A549 (cell line): Measurements from ENCODE around the gene RAB37. TPM values are rescaled to one million over a fixed set of nuclear protein-coding genes. Genes with fewer than 3 reads are reported as not detected.

Experiments used
- ATAC-seq, 2 experiments: fragments of 200-7000 bp in 1 of 2; fragments of >200 bp in 1 of 2; cut with Nextera tagmentation in 1 of 2; cut with Tn5 transposase in 1 of 2; 3 replicates each; pipeline versions ENCODE4 v1.8.0 to v1.9.1; 2018 to 2020; ENCODE audit warnings: mild to moderate bottlenecking in 1 of 2, moderate library complexity in 1 of 2
- CTCF ChIA-PET: fragments of 300-600 bp; sonication (Branson Sonifier 250); formaldehyde crosslinking; extraction: SDS; loops from one replicate; lab custom pipeline; 2021; ENCODE audit warnings: antibody characterized with exemption, inconsistent platforms; lab: Yijun Ruan, JAX
- POLR2A ChIA-PET: fragments of 350-600 bp; formaldehyde crosslinking; extraction: SDS; loops from one replicate; lab custom pipeline; 2021; ENCODE audit warnings: antibody characterized with exemption, inconsistent platforms; lab: Yijun Ruan, JAX
- DNase-seq, 2 experiments: peaks; one replicate each; pipeline versions ENCODE4 v3.0.0 to v3.0.0-alpha.2; 2011 to 2016; ENCODE audit warnings: low read depth in 1 of 2, low spot score in 1 of 2
- FAIRE-seq: peaks from 2 replicates; lab custom pipeline; 2011; peaks lifted over from hg19 to GRCh38; lab: Jason Lieb, UNC
- H3K27ac ChIP-seq, 2 experiments: fragments of >200 bp; sonication (Bioruptor Twin); formaldehyde crosslinking; 3 replicates each; pipeline ENCODE4 v1.5.1; 2016 to 2017
- H3K4me1 ChIP-seq: fragments of >200 bp; sonication (Bioruptor Twin); formaldehyde crosslinking; 3 replicates; pipeline ENCODE4 v1.6.1; 2016
- H3K4me2 ChIP-seq: fragments of >200 bp; sonication (Bioruptor Twin); formaldehyde crosslinking; 3 replicates; pipeline ENCODE4 v1.6.1; 2016
- H3K4me3 ChIP-seq: fragments of >200 bp; sonication (Bioruptor Twin); formaldehyde crosslinking; 3 replicates; pipeline ENCODE4 v1.5.1; 2016
- H3K9me3 ChIP-seq: fragments of >200 bp; sonication (Bioruptor Twin); formaldehyde crosslinking; 3 replicates; pipeline ENCODE4 v1.6.1; 2016
- CBX8 ChIP-seq: fragments of 200-600 bp; sonication (generic); IDR thresholded peaks from 2 replicates; pipeline ENCODE4 v1.6.1; 2016
- CHD2 ChIP-seq: fragments of 150-350 bp; IDR thresholded peaks from 2 replicates; pipeline ENCODE4 v1.6.1; 2014; ENCODE audit warnings: low read length; ENCODE audit not compliant: partially characterized antibody
- CTCF ChIP-seq: fragments of >200 bp; sonication (Bioruptor Twin); formaldehyde crosslinking; IDR thresholded peaks from 3 replicates; pipeline ENCODE4 v1.5.1; 2016
- EHMT2 ChIP-seq: fragments of 200-600 bp; sonication (generic); IDR thresholded peaks from 2 replicates; pipeline ENCODE4 v1.6.1; 2016; ENCODE audit warnings: antibody characterized with exemption, low read depth, mild to moderate bottlenecking, moderate library complexity
- ESRRA ChIP-seq: fragments of 150-350 bp; IDR thresholded peaks from 2 replicates; pipeline ENCODE4 v1.6.1; 2014; ENCODE audit warnings: mild to moderate bottlenecking, low read length, borderline replicate concordance
- HDAC2 ChIP-seq: fragments of 200-600 bp; sonication (generic); IDR thresholded peaks from 2 replicates; pipeline ENCODE4 v1.6.1; 2016
- HOXA7 ChIP-seq: fragments of 250-450 bp; sonication (Bioruptor Pico); IDR thresholded peaks from 2 replicates; pipeline ENCODE4 v1.5.0; 2020; ENCODE audit warnings: mild to moderate bottlenecking, moderate library complexity
- HOXB5 ChIP-seq: fragments of 250-450 bp; sonication (Bioruptor Pico); IDR thresholded peaks from 2 replicates; pipeline ENCODE4 v1.5.0; 2020; ENCODE audit warnings: mild to moderate bottlenecking, moderate library complexity
- JUNB ChIP-seq: fragments of >200 bp; sonication (Bioruptor Twin); formaldehyde crosslinking; IDR thresholded peaks from 2 replicates; pipeline ENCODE4 v1.6.1; 2016
- MAFK ChIP-seq: fragments of 450-650 bp; IDR thresholded peaks from 2 replicates; pipeline ENCODE4 v1.6.1; 2014; ENCODE audit not compliant: partially characterized antibody
- NPAS2 ChIP-seq: fragments of 250-450 bp; sonication (Bioruptor Pico); IDR thresholded peaks from 2 replicates; pipeline ENCODE4 v1.8.0; 2022; ENCODE audit warnings: mild to moderate bottlenecking, moderate library complexity, borderline replicate concordance
- PHF8 ChIP-seq: fragments of 200-600 bp; sonication (generic); IDR thresholded peaks from 2 replicates; pipeline ENCODE4 v1.6.1; 2016; ENCODE audit warnings: low read depth, mild to moderate bottlenecking, antibody characterized with exemption, moderate library complexity, borderline replicate concordance
- RARB ChIP-seq: fragments of 250-450 bp; sonication (Bioruptor Pico); IDR thresholded peaks from 2 replicates; pipeline ENCODE4 v1.8.0; 2021; ENCODE audit warnings: mild to moderate bottlenecking, moderate library complexity
- REST ChIP-seq: fragments of 200-600 bp; sonication (generic); IDR thresholded peaks from 2 replicates; pipeline ENCODE4 v1.6.1; 2016; ENCODE audit warnings: antibody characterized with exemption, mild to moderate bottlenecking, moderate library complexity
- RNF2 ChIP-seq: fragments of 200-600 bp; sonication (generic); IDR thresholded peaks from 2 replicates; pipeline ENCODE4 v1.6.1; 2016; ENCODE audit warnings: low read depth, mild to moderate bottlenecking, antibody characterized with exemption, moderate library complexity, borderline replicate concordance
- SREBF2 ChIP-seq: fragments of 450-650 bp; IDR thresholded peaks from 2 replicates; pipeline ENCODE4 v1.6.1; 2014; ENCODE audit warnings: mild to moderate bottlenecking, moderate library complexity
- ZFP36 ChIP-seq: fragments of 450-650 bp; IDR thresholded peaks from 2 replicates; pipeline ENCODE4 v1.6.1; 2014; ENCODE audit warnings: borderline replicate concordance; ENCODE audit not compliant: partially characterized antibody
- WGBS: methylation state at CpG from one replicate; pipeline ENCODE4 v1.1.6; 2017; ENCODE audit errors: missing lambda C conversion rate; 5-methylcytosine and 5-hydroxymethylcytosine counted together
- polyA plus RNA-seq, 4 experiments: library from polyadenylated mRNA; depleted of rRNA in 3 of 4; stranded (reverse); fragments of >200 nt; fragmentation: RNase III in 1 of 4; extraction: RNeasy Plus Mini Kit Qiagen cat#74134 plus additional on column Dnase treatment in 1 of 4; gene quantifications; 2 replicates in 3 of 4; 3 replicates in 1 of 4; pipeline ENCODE4 v1.2.3, GENCODE V29; 2011 to 2017
- TF ChIP-seq, protein P1 (sequence below): fragments of 450-650 bp; IDR thresholded peaks from 2 replicates; pipeline ENCODE4 v1.6.1; 2014; ENCODE audit warnings: antibody characterized with exemption
- TF ChIP-seq, protein P2 (sequence below): fragments of 150-350 bp; IDR thresholded peaks from 2 replicates; pipeline ENCODE4 v1.6.1; 2014; ENCODE audit warnings: low read depth, mild to moderate bottlenecking, low read length
- TF ChIP-seq, protein P3 (sequence below): fragments of >200 bp; sonication (Bioruptor Twin); formaldehyde crosslinking; IDR thresholded peaks from 3 replicates; pipeline ENCODE4 v1.6.1; 2016

The RAB37 gene
- polyA plus RNA-seq, 2 of the 4 experiments (the other 2 are of a cell fraction), result 2.4 to 15.8 TPM

DNA sequence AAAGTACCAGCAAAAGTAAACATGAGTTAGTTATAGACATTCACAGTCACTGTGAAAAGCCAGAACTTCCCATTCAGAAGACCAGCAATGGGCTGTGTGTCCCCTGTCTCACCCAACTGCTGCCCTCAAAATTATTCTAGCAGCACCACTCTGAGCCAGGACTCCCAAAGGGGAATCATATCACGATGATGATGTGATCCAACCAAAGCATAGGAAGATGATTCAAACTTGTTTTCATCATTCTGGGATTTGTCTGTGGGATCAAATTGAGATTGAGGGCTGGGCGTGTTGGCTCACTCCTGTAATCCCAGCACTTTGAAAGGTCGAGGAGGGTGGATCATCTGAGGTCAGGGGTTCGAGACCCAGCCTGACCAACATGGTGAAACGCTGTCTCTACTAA lies 45.5 kb downstream of the RAB37 start:
- Histone ChIP-seq H3K4me3 (no peak overlapping the region), H3K4me1 (peaks cover 5% of the 10 kb centered on the region; the same call in 1 of the 3 replicates), H3K9me3 (no peaks in the 10 kb centered on the region), H3K27ac (no peak overlapping the region), H3K4me2 (no peak overlapping the region)
- ATAC-seq (no peak), FAIRE-seq (peak; percentile 7), DNase-seq (no peak)
- ChIA-PET POLR2A (no interaction called here), CTCF (interaction anchor here (1.0 to 53.6 kb wide), 12 partner anchors 7 to 226 kb away, joined by 3 to 1302 read pairs (median 8); partner anchors contain the start of genes FDXR, GRIN2C, NAT9 and NHERF1)
- 89% methylated on average over 5 of the region's 5 CpGs for WGBS
- no peak for TF ChIP-seq JUNB
- no peak for TF ChIP-seq ESRRA
- TF ChIP-seq, protein P1, sequence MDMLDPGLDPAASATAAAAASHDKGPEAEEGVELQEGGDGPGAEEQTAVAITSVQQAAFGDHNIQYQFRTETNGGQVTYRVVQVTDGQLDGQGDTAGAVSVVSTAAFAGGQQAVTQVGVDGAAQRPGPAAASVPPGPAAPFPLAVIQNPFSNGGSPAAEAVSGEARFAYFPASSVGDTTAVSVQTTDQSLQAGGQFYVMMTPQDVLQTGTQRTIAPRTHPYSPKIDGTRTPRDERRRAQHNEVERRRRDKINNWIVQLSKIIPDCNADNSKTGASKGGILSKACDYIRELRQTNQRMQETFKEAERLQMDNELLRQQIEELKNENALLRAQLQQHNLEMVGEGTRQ, result no peak
- no peak for TF ChIP-seq RNF2
- TF ChIP-seq ZFP36, result no peak

DNA sequence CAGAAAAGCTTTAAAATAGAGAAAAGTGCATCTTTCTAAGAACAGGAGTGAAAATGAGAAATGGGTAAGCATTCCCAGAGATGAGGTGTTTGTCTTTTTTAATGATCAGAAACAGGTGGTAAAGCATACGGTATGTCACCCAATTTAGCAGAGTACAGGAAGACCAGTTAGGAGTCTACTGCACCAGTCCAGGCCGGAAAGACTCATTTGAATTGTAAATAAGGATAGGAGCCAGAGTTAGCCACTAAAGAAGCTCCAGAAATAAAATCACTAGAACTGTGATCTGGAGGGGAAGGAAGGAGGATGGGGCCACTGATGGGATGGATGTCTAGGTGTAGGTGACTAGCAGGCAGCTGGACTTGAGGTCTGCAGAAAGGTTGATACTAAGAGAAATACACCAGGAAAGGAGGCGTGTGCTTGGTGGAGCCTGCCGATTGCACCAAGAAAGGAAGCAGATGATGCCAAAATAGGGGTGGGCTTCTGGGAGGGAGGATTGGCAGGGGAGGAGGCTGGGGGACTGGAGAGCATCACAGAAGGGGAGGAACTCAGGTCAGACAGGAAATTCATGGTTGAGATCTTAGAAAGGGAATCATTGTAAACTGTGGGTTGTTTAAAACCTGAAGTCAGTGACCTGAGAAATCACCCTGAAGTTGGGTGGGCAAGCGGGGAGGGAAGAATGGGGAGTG lies 47.2 kb downstream of the RAB37 start:
- POLR2A ChIA-PET, result no interaction called here
- DNase-seq, result no peak
- CTCF ChIA-PET, result interaction anchor here (1.2 to 53.6 kb wide), 6 partner anchors 5 to 127 kb away, joined by 3 to 1302 read pairs (median 349); partner anchors contain the start of genes FDXR, GRIN2C, NAT9 and NHERF1
- no peaks in the 10 kb centered on the region for H3K9me3 ChIP-seq
- no peaks in the 10 kb centered on the region for H3K4me1 ChIP-seq
- no peak for ATAC-seq
- FAIRE-seq, result no peak
- no peak overlapping the region for H3K27ac ChIP-seq
- H3K4me3 ChIP-seq, result no peak overlapping the region
- WGBS, result 90% methylated on average over 5 of the region's 5 CpGs
- TF ChIP-seq PHF8 (no peak), CHD2 (no peak), HOXB5 (no peak)
- no peak overlapping the region for H3K4me2 ChIP-seq

GRCh38 chr17:74785096-74785980 lies 48.3 kb downstream of the RAB37 start:
- no peak for FAIRE-seq
- ATAC-seq, result peak in 1 of 2 experiments; percentile 56; a peak in 3 of 6 replicates
- no peak for DNase-seq
- H3K4me2 ChIP-seq, result no peak overlapping the region
- H3K4me1 ChIP-seq, result no peaks in the 10 kb centered on the region
- H3K9me3 ChIP-seq, result no peaks in the 10 kb centered on the region
- ChIA-PET POLR2A (no interaction called here), CTCF (interaction anchor here (1.2 to 53.6 kb wide), 5 partner anchors 11 to 72 kb away, joined by 3 to 1302 read pairs (median 349); partner anchors contain the start of genes FDXR, GRIN2C, NAT9 and NHERF1)
- TF ChIP-seq, protein P2, sequence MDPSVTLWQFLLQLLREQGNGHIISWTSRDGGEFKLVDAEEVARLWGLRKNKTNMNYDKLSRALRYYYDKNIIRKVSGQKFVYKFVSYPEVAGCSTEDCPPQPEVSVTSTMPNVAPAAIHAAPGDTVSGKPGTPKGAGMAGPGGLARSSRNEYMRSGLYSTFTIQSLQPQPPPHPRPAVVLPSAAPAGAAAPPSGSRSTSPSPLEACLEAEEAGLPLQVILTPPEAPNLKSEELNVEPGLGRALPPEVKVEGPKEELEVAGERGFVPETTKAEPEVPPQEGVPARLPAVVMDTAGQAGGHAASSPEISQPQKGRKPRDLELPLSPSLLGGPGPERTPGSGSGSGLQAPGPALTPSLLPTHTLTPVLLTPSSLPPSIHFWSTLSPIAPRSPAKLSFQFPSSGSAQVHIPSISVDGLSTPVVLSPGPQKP, result no peak
- no peak for TF ChIP-seq NPAS2 (CRISPR knock-in tag)
- TF ChIP-seq REST, result no peak
- TF ChIP-seq, protein P3, sequence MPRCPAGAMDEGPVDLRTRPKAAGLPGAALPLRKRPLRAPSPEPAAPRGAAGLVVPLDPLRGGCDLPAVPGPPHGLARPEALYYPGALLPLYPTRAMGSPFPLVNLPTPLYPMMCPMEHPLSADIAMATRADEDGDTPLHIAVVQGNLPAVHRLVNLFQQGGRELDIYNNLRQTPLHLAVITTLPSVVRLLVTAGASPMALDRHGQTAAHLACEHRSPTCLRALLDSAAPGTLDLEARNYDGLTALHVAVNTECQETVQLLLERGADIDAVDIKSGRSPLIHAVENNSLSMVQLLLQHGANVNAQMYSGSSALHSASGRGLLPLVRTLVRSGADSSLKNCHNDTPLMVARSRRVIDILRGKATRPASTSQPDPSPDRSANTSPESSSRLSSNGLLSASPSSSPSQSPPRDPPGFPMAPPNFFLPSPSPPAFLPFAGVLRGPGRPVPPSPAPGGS, result no peak
- no peak for TF ChIP-seq SREBF2
- TF ChIP-seq EHMT2, result no peak
- no peak for TF ChIP-seq HOXB5
- no peak for TF ChIP-seq MAFK
- no peak for TF ChIP-seq RARB (CRISPR knock-in tag)
- TF ChIP-seq CBX8, result no peak
- TF ChIP-seq CTCF, result no peak
- no peak for TF ChIP-seq HDAC2
- no peak for TF ChIP-seq HOXA7 (CRISPR knock-in tag)
- no peak overlapping the region for H3K4me3 ChIP-seq
- no peak overlapping the region for H3K27ac ChIP-seq
- 85% methylated on average over 21 of the region's 21 CpGs for WGBS
